ENCODE measurements around the gene MLNR.

DNA sequence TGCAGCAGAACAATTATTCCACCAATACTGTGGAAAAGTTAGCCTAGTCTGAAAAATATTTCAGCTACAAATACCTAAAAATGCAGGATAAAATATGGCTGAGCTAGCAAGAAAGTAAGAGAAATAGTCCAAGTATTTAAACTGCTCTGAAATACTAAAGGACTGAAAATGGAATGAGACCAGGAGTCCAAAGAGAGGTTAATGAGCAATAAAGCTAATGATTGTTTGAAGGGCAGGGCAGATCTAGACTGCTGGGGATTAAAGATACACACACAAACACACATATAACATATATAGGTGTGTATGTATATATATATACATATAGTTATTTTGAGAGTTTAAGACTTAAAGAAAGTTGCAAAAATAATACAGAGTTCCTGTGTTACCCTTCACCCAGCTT lies 25.0 kb downstream of the MLNR start:
- no peak for TF ChIP-seq FOXM1 (IDR thresholded peaks at IDR 0.05; ENCODE audit: low read depth)
- TF ChIP-seq, protein P1, sequence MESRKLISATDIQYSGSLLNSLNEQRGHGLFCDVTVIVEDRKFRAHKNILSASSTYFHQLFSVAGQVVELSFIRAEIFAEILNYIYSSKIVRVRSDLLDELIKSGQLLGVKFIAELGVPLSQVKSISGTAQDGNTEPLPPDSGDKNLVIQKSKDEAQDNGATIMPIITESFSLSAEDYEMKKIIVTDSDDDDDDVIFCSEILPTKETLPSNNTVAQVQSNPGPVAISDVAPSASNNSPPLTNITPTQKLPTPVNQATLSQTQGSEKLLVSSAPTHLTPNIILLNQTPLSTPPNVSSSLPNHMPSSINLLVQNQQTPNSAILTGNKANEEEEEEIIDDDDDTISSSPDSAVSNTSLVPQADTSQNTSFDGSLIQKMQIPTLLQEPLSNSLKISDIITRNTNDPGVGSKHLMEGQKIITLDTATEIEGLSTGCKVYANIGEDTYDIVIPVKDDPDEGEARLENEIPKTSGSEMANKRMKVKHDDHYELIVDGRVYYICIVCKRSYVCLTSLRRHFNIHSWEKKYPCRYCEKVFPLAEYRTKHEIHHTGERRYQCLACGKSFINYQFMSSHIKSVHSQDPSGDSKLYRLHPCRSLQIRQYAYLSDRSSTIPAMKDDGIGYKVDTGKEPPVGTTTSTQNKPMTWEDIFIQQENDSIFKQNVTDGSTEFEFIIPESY (IDR thresholded peaks at IDR 0.05; ENCODE audit: borderline replicate concordance, low read depth) = no peak
- TF ChIP-seq, protein P2, sequence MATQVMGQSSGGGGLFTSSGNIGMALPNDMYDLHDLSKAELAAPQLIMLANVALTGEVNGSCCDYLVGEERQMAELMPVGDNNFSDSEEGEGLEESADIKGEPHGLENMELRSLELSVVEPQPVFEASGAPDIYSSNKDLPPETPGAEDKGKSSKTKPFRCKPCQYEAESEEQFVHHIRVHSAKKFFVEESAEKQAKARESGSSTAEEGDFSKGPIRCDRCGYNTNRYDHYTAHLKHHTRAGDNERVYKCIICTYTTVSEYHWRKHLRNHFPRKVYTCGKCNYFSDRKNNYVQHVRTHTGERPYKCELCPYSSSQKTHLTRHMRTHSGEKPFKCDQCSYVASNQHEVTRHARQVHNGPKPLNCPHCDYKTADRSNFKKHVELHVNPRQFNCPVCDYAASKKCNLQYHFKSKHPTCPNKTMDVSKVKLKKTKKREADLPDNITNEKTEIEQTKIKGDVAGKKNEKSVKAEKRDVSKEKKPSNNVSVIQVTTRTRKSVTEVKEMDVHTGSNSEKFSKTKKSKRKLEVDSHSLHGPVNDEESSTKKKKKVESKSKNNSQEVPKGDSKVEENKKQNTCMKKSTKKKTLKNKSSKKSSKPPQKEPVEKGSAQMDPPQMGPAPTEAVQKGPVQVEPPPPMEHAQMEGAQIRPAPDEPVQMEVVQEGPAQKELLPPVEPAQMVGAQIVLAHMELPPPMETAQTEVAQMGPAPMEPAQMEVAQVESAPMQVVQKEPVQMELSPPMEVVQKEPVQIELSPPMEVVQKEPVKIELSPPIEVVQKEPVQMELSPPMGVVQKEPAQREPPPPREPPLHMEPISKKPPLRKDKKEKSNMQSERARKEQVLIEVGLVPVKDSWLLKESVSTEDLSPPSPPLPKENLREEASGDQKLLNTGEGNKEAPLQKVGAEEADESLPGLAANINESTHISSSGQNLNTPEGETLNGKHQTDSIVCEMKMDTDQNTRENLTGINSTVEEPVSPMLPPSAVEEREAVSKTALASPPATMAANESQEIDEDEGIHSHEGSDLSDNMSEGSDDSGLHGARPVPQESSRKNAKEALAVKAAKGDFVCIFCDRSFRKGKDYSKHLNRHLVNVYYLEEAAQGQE (IDR thresholded peaks at IDR 0.05; ENCODE audit: low read depth, low read length) = no peak
- TF ChIP-seq CHD2 (IDR thresholded peaks at IDR 0.05; ENCODE audit: low read length, partially characterized antibody) = no peak
- TF ChIP-seq TAF1 (IDR thresholded peaks at IDR 0.05; ENCODE audit: borderline replicate concordance, low read depth, low read length) = no peak
- TF ChIP-seq, protein P3, sequence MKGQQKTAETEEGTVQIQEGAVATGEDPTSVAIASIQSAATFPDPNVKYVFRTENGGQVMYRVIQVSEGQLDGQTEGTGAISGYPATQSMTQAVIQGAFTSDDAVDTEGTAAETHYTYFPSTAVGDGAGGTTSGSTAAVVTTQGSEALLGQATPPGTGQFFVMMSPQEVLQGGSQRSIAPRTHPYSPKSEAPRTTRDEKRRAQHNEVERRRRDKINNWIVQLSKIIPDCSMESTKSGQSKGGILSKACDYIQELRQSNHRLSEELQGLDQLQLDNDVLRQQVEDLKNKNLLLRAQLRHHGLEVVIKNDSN (IDR thresholded peaks at IDR 0.05; ENCODE audit: borderline replicate concordance, low read depth) = no peak
- TF ChIP-seq, protein P4, sequence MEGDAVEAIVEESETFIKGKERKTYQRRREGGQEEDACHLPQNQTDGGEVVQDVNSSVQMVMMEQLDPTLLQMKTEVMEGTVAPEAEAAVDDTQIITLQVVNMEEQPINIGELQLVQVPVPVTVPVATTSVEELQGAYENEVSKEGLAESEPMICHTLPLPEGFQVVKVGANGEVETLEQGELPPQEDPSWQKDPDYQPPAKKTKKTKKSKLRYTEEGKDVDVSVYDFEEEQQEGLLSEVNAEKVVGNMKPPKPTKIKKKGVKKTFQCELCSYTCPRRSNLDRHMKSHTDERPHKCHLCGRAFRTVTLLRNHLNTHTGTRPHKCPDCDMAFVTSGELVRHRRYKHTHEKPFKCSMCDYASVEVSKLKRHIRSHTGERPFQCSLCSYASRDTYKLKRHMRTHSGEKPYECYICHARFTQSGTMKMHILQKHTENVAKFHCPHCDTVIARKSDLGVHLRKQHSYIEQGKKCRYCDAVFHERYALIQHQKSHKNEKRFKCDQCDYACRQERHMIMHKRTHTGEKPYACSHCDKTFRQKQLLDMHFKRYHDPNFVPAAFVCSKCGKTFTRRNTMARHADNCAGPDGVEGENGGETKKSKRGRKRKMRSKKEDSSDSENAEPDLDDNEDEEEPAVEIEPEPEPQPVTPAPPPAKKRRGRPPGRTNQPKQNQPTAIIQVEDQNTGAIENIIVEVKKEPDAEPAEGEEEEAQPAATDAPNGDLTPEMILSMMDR (IDR thresholded peaks at IDR 0.05) = no peak
- TF ChIP-seq FOXJ3 (CRISPR knock-in tag; IDR thresholded peaks at IDR 0.05) = no peak
- TF ChIP-seq, protein P5, sequence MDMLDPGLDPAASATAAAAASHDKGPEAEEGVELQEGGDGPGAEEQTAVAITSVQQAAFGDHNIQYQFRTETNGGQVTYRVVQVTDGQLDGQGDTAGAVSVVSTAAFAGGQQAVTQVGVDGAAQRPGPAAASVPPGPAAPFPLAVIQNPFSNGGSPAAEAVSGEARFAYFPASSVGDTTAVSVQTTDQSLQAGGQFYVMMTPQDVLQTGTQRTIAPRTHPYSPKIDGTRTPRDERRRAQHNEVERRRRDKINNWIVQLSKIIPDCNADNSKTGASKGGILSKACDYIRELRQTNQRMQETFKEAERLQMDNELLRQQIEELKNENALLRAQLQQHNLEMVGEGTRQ (IDR thresholded peaks at IDR 0.05; ENCODE audit: borderline replicate concordance, low read depth, low read length) = no peak
- TF ChIP-seq NRF1 (IDR thresholded peaks at IDR 0.05; ENCODE audit: low read depth, low read length) = no peak
- no peak for TF ChIP-seq MXI1 (IDR thresholded peaks at IDR 0.05; ENCODE audit: low read depth, low read length)
- TF ChIP-seq SMC3 (IDR thresholded peaks at IDR 0.05; ENCODE audit: low read depth, low read length) = no peak
- TF ChIP-seq POLR2AphosphoS5 (IDR thresholded peaks at IDR 0.05; ENCODE audit: low read depth, low read length) = no peak
- TF ChIP-seq EZH2phosphoT487 (IDR thresholded peaks at IDR 0.05; ENCODE audit: borderline replicate concordance, low read depth) = no peak
